HepG2 (cell line): ENCODE data around the gene MAPKAPK3. TPM values are rescaled to one million over a fixed set of nuclear protein-coding genes. Genes with fewer than 3 reads are reported as not detected.

Experiments used
- HDAC1 ChIP-seq: sonication (generic); formaldehyde crosslinking; IDR thresholded peaks from 2 replicates; pipeline ENCODE4 v1.5.1; 2020; ENCODE audit warnings: mild to moderate bottlenecking, missing genetic modification reagents
- IRX3 ChIP-seq: sonication (generic); formaldehyde crosslinking; IDR thresholded peaks from 2 replicates; pipeline ENCODE4 v1.8.1; 2023; ENCODE audit warnings: mild to moderate bottlenecking, low read depth, missing genetic modification reagents, borderline replicate concordance
- KDM6A ChIP-seq: IDR thresholded peaks from 2 replicates; pipeline ENCODE4 v1.6.1; 2016; ENCODE audit warnings: low read depth
- MATR3 ChIP-seq: sonication (generic); formaldehyde crosslinking; IDR thresholded peaks from 2 replicates; pipeline ENCODE4 v1.4.0; 2020; ENCODE audit warnings: missing genetic modification reagents
- MLX ChIP-seq: IDR thresholded peaks from 2 replicates; pipeline ENCODE4 v1.6.1; 2016
- MYC ChIP-seq: sonication (generic); formaldehyde crosslinking; IDR thresholded peaks from 2 replicates; pipeline ENCODE4 v1.9.0; 2021; ENCODE audit warnings: missing genetic modification reagents, borderline replicate concordance
- NFE2L2 ChIP-seq: fragments of 150-350 bp; IDR thresholded peaks from 2 replicates; pipeline ENCODE4 v1.6.1; 2014; ENCODE audit warnings: low read length
- PHF5A ChIP-seq: IDR thresholded peaks from one replicate; pipeline ENCODE4 v1.6.1; 2018; ENCODE audit warnings: low read depth, missing genetic modification reagents; ENCODE audit not compliant: unreplicated experiment
- TEAD3 ChIP-seq: optimal IDR thresholded peaks from 2 replicates; pipeline ENCODE3; 2016; ENCODE audit warnings: borderline replicate concordance
- ZBTB10 ChIP-seq: sonication (generic); formaldehyde crosslinking; IDR thresholded peaks from 2 replicates; pipeline ENCODE4 v1.4.0; 2020; ENCODE audit warnings: missing genetic modification reagents, borderline replicate concordance
- ZNF160 ChIP-seq: sonication (generic); formaldehyde crosslinking; IDR thresholded peaks from 2 replicates; pipeline ENCODE4 v1.8.0; 2022; ENCODE audit warnings: mild to moderate bottlenecking, inconsistent platforms, missing genetic modification reagents
- ZNF670 ChIP-seq: sonication (generic); formaldehyde crosslinking; IDR thresholded peaks from 2 replicates; pipeline ENCODE4 v1.8.0; 2022; ENCODE audit warnings: mild to moderate bottlenecking, missing genetic modification reagents, borderline replicate concordance
- ZNF709 ChIP-seq: sonication (generic); formaldehyde crosslinking; IDR thresholded peaks from 2 replicates; pipeline ENCODE4 v1.5.0; 2020; ENCODE audit warnings: mild to moderate bottlenecking, missing genetic modification reagents
- ZSCAN29 ChIP-seq: sonication (generic); formaldehyde crosslinking; conservative IDR thresholded peaks from 2 replicates; pipeline ENCODE4 v1.4.0; 2020; ENCODE audit warnings: mild to moderate bottlenecking, missing genetic modification reagents
- polyA plus RNA-seq, 8 experiments: library from polyadenylated mRNA; depleted of rRNA in 3 of 8; stranded (reverse) in 7 of 8; unstranded in 1 of 8; fragments of >200 nt; fragmentation: Illumina TruSeq in 4 of 8; extraction: Trizol in 4 of 8; gene quantifications; 2 replicates each; pipeline versions ENCODE4 v1.2.1 to v1.2.3, GENCODE V29; 2011 to 2016; ENCODE audit warnings: low read depth in 4 of 8, missing spikeins in 1 of 8, mixed read lengths in 1 of 8; ENCODE audit not compliant: insufficient read depth in 1 of 8
- total RNA-seq, 5 experiments: library from RNA; depleted of rRNA; stranded (reverse); fragments of >200 nt; fragmentation: Illumina TruSeq; extraction: Trizol; gene quantifications; 2 replicates each; pipeline ENCODE4 v1.2.3, GENCODE V29; 2016; ENCODE audit warnings: low read depth in 1 of 5
- TF ChIP-seq, protein P1 (sequence below), 2 experiments: fragments of 450-650 bp in 1 of 2; sonication (generic) in 1 of 2; formaldehyde crosslinking in 1 of 2; IDR thresholded peaks; 2 replicates each; pipeline versions ENCODE4 v1.6.1 to v1.8.0; 2016 to 2022; ENCODE audit warnings: antibody characterized with exemption in 1 of 2, mild to moderate bottlenecking in 1 of 2, missing genetic modification reagents in 1 of 2
- TF ChIP-seq, protein P2 (sequence below): sonication (generic); formaldehyde crosslinking; IDR thresholded peaks from 2 replicates; pipeline ENCODE4 v1.5.0; 2020; ENCODE audit warnings: mild to moderate bottlenecking, low read depth, missing genetic modification reagents, borderline replicate concordance

The MAPKAPK3 gene
- total and polyA plus RNA-seq, 2 of the 13 experiments (the other 11 are each of a cell fraction or from before 2014, with no cell fraction given): 39.9 to 41.2 TPM

GRCh38 chr3:50609071-50609762, 7.7 kb upstream of the MAPKAPK3 start (continued):
- TF ChIP-seq, protein P1, sequence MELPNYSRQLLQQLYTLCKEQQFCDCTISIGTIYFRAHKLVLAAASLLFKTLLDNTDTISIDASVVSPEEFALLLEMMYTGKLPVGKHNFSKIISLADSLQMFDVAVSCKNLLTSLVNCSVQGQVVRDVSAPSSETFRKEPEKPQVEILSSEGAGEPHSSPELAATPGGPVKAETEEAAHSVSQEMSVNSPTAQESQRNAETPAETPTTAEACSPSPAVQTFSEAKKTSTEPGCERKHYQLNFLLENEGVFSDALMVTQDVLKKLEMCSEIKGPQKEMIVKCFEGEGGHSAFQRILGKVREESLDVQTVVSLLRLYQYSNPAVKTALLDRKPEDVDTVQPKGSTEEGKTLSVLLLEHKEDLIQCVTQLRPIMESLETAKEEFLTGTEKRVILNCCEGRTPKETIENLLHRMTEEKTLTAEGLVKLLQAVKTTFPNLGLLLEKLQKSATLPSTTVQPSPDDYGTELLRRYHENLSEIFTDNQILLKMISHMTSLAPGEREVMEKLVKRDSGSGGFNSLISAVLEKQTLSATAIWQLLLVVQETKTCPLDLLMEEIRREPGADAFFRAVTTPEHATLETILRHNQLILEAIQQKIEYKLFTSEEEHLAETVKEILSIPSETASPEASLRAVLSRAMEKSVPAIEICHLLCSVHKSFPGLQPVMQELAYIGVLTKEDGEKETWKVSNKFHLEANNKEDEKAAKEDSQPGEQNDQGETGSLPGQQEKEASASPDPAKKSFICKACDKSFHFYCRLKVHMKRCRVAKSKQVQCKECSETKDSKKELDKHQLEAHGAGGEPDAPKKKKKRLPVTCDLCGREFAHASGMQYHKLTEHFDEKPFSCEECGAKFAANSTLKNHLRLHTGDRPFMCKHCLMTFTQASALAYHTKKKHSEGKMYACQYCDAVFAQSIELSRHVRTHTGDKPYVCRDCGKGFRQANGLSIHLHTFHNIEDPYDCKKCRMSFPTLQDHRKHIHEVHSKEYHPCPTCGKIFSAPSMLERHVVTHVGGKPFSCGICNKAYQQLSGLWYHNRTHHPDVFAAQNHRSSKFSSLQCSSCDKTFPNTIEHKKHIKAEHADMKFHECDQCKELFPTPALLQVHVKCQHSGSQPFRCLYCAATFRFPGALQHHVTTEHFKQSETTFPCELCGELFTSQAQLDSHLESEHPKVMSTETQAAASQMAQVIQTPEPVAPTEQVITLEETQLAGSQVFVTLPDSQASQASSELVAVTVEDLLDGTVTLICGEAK (IDR thresholded peaks at IDR 0.05): no peak
- TF ChIP-seq, protein P1 (CRISPR knock-in tag; IDR thresholded peaks at IDR 0.05): no peak
- TF ChIP-seq ZNF709 (CRISPR knock-in tag): no peak
- no peak for TF ChIP-seq IRX3
- TF ChIP-seq KDM6A (CRISPR knock-in tag): no peak
- TF ChIP-seq ZSCAN29 (CRISPR knock-in tag): no peak
- no peak for TF ChIP-seq ZNF670
- TF ChIP-seq, protein P2, sequence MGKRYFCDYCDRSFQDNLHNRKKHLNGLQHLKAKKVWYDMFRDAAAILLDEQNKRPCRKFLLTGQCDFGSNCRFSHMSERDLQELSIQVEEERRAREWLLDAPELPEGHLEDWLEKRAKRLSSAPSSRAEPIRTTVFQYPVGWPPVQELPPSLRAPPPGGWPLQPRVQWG: no peak
- TF ChIP-seq PHF5A (CRISPR knock-in tag): no peak
- no peak for TF ChIP-seq ZBTB10 (CRISPR knock-in tag)
- no peak for TF ChIP-seq TEAD3 (CRISPR knock-in tag)
- TF ChIP-seq MLX (CRISPR knock-in tag): no peak
- TF ChIP-seq ZNF160: no peak
- TF ChIP-seq NFE2L2: no peak
- no peak for TF ChIP-seq MATR3 (CRISPR knock-in tag)
- TF ChIP-seq MYC (CRISPR knock-in tag): no peak
- TF ChIP-seq HDAC1 (CRISPR knock-in tag): no peak
